Suppressor macrophage treated with lipopolysaccharide for 4 hours (primary cell): Measurements from ENCODE around the gene FOXK1.
"Not testable (repeated sequence)": the region's sequence is repeated elsewhere in the genome, so short reads cannot be mapped to it uniquely, and the experiment has no call there.

Experiments used
- DNase-seq: peaks from one replicate; pipeline ENCODE4 v3.0.0-alpha.2; 2020

Gene FOXK1

DNA sequence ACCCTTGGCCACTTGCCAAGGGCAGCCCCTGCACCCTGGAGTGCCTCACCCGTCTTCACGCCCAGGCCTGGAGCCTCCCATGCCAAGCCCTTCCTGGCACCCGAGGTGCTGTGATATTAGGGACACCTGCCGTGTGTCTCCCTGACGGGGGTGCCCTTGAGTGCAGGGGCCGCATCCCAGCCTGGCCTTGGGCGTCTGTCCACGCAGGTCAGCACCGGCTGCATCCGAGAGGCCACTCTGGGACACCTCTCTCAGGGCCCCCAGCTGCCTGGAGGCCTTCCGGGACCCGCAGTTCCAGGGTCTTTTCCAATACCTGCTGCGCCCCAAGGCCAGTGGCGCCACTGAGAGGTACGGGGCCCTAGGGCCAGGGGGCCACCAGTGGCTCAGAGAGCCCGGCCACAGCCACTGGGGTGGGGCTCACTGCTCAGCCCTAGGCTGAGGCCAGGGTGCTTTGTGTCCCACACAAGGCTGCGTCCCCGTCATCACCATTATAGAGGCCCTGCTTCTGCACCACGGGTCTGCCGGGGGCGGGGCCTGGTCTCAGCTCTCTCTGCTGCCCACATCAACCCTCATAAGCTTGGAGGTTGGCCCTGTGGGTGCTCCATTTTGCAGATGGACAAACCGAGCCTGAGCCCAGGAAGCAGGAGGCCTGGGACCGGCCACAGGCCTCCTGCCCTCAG lies 106.0 kb downstream of the FOXK1 start:
- DNase-seq, result no peak

DNA sequence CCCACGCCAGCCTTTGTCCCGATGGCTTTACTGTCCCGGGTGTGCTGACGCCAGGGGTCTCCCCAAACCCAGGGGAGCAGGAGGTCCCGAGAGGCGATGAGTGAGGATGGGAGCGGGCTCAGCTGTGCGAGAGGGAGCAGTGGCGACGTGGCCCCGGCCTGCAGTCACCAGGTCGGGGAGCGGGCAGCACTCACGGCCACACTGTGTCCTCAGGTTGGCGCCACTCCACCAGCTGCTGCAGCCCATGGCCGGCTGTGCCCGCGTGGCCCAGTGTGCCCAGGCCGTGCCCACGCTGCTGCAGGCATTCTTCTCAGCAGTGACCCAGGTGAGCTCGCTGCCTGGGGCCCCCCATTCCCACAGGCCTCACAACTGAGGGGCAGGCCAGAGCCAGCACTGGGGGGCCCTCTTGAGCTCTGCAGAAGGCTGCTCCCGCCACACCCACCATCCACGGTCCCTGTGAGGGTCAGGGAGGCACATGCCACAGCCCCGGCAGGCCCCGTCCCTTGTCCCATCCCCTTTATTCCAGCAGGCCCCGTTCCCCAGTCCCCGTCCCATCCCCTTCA lies 106.6 kb downstream of the FOXK1 start:
- DNase-seq, result no peak

DNA sequence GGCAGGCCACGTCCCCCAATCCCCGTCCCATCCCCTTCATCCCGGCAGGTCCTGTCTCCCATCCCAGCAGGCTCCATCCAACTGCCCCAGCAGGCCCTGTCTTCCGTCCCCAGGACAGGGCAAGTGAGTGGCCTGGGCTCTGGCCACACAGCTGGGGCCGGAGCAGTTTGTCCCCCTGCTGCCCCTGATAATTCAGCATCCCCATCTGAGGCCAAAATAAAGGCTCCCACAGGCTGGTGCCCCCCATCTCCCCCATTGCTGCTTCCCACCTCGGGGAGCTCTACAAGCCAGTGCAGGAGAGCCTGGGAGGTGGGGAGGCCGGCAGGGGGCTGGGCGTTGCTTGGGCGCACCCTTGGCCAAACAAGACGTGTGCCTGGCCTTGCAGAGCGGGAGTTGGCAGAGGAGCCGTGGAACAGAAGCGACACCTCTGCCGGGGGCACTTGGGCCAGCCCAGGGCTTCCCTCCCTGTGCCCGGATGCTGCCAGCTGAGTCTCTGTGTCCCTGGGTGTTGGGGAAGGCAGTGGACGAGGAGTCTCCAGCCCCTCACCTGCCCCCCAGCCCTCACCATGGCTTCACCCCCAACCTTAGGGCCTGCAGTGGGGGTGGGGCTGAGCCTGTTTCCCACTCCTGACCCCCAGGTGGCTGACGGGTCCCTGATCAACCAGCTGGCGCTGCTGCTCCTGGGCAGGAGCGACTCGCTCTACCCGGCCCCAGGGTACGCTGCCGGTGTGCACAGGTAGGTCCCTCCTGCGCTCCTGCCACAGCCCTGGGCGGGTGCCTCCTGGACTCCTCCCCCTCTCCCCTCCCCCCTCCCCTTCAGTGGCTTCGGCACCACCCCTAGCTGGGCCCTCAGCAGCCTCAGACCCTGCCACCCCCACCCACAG lies 107.3 kb downstream of the FOXK1 start:
- no peak for DNase-seq

DNA sequence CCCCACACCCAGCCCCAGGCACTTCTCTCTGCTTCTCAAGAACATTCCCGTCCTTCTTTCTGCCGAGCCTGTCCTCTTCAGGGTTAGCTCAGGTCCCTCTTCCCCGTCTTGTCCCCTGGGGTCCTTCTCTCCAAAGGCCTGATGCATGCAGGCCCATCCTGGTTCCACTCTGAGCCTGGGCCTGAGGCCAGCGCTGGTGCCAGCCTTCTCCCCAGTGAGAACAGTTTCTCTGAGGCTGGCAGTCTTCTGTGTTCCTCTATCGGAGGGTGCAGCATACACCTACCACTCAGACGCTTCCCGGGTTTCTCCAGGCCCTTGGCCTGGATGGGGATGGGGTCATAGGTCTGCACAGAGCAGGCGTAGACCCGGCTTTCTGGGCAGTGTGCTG lies 108.0 kb downstream of the FOXK1 start:
- DNase-seq, result no peak

DNA sequence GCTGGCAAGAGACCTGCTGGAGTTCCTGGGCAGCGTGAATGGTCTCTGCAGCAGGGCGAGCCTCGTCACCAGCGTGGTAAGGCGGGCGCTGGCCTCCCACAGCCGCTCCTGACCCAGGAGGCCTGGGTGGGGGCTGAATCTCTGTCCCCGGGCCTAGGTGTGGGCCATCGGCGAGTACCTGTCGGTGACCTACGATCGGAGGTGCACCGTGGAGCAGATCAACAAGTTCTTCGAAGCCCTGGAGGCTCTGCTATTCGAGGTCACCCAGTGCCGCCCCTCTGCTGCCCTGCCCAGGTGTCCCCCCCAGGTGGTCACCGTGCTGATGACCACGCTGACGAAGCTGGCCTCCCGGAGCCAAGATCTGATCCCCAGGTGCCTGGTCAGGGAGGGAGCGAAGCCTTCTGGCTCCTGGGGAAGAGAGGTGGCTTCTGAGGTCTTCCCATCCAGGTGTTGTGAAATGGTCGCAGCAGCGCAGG lies 108.5 kb downstream of the FOXK1 start:
- DNase-seq, result no peak

DNA sequence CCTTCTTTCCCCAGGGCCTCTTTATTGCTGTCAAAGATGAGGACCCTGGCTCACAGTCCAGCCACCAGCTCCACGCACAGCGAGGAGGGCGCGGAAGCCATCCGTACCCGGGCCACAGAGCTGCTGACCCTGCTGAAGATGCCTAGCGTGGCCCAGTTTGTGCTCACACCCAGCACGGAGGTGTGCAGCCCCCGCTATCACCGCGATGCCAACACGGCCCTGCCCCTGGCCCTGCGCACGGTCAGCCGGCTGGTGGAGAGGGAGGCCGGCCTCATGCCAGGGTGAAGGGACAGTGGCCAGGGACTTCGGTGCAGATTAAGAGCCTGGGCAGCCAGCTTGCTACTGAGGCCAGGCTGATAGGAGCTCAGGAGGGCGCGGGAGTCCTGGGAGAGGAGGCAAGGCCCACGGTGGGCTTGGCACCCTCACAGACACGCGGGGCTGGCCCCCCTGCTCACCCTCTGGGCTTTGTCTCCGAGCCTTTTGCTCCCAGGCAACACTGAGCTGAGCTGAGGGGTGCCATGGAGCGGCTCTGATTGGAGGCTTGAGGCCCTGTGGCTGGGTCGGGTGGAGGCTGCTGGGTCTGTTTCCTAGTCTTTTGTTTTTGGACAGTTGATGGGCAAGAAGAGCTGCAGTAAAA lies 109.1 kb downstream of the FOXK1 start:
- no peak for DNase-seq

DNA sequence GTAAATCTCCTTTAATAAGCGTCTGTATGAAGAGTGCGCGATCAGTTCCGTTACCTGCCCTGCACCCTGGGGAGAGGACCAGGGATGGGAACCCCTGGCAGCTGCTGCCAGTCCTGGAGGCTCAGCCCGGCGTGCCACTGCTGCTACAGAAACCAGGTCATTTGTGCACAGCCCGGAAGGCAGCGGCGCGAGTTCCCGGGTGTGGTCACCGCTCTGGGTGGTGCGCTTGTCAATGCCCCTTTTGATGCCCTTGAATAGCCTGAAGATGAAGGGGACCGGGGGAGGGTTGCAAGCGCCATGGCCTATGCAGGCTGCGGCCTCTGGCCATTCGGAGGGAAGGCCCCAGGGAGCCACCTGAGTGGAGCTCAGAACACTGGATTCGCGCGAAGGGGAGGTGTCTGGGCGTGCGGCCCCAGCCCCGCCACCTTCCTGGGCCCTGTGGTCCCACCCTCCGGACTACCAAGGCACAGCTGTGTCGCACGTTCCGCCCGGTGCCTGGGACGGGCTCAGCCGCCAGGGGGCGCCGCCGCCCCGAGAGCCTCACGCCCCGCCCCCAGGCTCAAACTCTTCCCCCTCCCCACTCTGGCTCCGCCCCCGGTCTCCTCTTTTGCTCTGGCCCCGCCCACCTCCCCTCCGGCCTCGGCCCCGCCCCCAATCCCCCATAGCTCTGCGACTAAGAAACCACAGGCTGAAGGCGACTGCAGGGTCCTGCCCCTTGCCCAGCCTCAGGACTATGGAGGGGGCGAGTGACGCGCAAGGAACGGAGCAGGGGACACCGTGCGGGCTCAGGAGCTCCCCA lies 109.8 kb downstream of the FOXK1 start:
- DNase-seq, result peak; percentile 84

DNA sequence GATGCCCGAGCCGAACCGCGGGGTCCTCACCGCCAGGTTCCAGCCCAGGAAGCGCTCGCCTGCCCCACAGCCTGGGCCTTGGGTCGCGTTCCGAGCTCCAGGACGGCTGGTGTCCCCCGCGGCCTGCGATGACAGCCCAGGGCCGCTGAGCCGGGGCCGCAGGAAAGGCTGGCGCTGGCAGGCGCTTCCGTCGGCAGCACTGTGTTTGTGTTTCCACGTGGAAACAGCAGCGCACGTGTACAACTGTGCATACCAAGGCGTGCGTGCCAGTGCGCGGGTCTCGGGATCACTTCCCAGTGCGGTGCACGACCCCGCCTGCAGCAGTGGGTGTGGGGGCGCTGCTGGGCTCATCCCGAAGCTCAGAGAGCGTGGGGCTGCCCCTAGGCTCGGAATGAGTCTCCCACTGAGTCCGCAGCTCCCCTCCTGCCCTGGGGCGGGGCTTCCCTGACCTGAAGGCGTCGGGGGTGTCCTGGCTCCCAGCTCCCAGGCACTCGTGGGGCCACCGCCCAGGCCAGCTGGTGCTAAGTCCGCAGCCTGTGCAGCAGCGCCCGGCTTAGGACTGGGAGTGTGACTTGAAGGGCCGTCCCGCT lies 110.5 kb downstream of the FOXK1 start:
- no peak for DNase-seq

DNA sequence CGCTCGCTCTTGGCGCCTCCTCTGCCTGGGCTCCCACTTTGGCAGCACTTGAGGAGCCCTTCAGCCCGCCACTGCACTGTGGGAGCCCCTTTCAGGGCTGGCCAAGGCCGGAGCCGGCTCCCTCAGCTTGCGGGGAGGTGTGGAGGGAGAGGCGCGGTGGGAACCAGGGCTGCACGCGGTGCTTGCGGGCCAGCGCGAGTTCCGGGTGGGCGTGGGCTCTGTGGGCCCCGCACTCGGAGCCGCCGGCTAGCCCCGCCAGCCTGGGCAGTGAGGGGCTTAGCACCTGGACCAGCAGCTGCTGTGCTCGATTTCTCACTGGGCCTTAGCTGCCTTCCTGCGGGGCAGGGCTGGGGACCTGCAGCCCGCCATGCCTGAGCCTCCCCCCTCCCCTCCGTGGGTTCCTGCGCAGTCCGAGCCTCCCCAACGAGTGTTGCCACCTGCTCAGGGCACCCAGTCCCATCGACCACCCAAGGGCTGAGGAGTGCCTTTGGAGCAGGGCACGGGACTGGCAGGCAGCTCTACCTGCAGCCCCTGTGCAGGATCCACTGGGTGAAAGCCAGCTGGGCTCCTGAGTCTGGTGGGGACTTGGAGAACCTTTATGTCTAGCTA lies 111.4 kb downstream of the FOXK1 start:
- DNase-seq, result not testable (repeated sequence)

DNA sequence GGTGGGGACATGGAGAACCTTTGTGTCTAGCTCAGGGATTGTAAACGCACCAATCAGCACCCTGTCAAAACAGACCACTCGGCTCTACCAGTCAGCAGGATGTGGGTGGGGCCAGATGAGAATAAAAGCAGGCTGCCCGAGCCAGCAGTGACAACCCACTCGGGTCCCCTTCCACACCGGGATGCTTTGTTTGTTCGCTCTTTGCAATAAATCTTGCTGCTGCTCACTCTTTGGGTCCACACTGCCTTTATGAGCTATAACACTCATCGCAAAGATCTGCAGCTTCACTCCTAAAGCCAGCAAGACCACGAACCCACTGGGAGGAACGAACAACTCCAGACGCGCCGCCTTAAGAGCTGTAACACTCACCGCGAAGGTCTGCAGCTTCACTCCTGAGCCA lies 112.1 kb downstream of the FOXK1 start:
- not testable (repeated sequence) for DNase-seq

DNA sequence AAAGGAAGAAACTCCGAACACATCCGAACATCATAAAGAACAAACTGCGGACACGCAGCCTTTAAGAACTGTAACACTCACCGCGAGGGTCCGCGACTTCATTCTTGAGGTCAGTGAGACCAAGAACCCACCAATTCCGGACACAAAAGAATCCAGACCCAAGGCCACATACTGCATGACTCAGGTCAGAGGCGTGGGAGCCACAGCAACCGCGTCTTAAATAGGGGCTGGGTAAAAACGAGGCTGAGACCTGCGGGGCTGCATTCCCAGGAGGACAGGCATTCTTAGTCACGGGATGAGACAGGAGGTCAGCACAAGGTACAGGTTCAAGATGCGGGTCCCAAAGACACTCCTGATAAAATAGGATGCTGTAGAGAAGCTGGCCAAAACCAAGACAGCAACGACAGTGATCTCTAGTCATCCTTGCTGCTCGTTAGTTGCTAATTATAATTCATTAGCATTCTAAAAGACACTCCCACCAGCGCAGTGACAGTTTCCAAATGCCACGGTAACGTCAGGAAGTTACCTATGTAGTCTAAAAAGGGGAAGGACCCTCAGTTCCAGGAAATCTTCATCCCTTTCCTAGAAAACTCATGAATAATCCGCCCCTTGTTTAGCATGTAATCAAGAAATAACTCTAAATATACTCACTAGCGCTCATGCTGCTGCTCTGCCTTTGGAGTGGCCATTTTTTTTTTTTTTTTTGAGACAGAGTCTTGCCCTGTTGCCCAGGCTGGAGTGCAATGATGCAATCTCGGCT lies 112.7 kb downstream of the FOXK1 start:
- no peak for DNase-seq

DNA sequence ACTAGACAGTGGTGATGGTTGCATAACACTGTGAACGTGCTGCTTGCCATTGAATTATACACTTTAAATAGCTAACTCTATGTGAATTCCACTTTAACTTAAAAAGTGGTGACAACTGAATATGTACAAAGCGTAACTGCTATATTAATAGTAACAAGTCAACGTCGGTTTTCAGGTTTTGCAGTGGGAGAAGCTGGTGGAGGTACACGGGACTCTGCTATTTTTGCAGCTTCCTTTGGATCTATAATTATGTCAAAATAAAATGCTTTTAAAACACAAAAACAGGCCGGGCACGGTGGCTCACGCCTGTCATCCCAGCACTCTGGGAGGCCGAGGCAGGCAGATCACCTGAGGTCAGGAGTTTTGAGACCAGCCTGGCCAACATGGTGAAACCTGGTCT lies 114.4 kb downstream of the FOXK1 start:
- no peak for DNase-seq

DNA sequence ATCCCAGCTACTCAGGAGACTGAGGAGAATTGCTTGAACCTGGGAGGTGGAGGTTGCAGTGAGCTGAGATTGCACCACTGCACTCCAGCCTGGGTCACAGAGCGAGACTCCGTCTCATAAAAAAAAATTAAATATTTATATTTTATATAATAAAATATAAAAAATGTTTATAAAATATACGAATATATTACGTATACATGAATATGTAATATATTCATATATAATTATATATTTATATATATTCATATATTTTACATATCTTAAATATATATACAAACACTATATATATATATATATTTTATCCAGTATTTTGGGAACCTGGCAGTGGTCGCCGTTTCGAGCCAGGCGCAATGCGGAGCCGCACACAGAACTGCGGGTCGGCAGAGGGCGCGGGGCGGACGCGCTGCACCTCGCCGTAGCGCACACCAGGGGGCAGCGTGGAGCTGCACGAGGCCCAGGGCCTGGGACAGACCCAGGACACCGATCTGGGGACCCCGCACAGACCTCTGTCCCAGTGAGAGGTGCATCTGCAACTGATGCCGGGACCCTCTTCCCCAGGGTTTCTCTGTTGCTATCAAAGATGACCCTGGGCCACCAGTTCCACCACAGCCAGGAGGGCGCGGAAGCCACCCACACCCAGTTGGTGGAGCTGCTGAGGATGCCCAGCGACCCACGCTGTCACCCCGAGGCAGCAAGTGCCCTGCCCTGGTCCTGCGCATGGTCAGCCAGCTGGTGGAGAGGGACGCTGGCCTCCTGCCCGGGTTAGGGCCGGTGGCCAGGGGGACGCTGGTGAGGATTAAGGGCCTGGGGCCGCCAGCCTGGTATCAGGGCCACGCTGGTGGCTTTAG lies 116.0 kb downstream of the FOXK1 start:
- peak; percentile 66 for DNase-seq

DNA sequence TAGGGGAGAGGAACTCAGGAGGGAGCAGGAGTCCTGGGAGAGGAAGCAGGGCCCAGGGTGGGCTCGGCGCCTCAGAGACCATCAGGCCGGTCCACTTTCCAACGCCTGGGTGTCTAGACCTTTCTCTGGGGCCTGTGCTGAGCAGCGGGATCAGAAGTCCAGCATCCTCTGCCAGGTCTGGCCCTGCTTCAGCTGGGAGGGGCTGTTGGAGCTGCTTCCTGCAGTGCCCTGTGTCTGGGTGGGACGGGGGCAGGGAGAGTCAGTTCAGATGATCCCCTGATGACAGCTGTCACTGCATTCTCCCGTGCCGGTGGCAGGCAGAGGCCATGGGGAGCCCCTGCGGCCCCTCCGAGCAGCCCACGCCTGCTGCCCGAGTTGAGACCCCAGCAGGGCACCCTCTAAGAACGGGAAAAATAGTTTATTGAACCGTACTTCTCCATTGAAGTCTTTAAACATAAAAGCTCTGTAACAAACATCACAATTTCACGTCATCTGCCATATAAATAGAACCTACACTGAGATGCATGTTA lies 116.7 kb downstream of the FOXK1 start:
- DNase-seq, result no peak

DNA sequence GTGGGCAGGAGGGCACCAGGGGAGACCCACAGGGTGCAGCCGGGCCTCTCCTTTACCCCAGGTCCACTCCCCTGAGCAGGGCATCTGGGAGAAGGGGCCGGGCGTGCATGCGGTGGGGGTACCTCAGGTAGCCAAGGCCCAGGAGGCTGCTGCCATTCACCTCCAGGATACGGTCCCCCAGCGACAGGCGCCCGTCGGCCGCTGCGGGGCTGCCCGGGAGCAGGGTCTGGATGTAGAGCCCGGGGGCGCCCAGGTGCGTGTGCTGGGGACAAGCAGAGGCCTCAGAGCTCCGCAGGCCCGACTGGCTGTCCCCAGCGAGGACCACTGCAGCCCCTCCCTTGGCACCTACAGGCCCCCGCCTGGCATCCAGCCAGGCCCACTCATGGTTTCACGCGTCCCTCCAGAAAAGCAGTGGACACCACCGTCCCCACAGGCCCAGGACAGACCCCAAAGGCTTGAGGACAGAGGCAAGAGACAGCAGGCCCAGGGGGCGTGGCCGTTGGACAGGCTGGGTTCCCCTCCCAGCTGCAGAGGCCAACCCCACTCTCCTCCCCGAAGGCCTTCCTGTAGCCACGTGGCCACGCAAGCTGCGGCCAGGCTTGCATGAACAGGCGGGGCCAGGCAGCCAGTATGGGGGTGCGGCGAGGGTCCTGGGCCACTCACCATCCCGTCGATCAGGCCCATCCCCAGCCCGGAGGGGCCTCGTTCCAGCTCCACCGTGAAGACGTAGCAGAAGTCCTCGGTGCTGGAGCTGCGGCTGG lies 117.6 kb downstream of the FOXK1 start:
- no peak for DNase-seq

DNA sequence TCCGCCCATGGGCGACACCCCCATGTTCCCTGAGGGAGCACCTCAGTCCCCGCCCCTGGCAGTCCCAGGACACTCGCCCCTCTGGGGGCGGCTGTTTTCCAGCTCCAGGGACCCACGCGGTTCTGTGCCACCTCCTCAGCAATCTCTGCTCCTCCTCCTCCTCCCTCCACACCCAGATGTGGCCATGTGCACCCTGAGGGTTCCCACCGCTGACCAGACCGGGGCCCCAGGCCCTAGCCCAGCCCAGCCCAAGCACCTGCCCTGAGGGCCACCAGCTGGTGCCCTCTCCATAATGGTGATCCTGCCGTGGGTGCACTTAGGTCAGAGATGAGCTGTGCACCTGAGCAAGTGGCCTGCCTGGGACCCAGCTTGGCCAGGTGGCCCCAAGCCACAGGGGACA lies 118.4 kb downstream of the FOXK1 start:
- DNase-seq, result no peak

DNA sequence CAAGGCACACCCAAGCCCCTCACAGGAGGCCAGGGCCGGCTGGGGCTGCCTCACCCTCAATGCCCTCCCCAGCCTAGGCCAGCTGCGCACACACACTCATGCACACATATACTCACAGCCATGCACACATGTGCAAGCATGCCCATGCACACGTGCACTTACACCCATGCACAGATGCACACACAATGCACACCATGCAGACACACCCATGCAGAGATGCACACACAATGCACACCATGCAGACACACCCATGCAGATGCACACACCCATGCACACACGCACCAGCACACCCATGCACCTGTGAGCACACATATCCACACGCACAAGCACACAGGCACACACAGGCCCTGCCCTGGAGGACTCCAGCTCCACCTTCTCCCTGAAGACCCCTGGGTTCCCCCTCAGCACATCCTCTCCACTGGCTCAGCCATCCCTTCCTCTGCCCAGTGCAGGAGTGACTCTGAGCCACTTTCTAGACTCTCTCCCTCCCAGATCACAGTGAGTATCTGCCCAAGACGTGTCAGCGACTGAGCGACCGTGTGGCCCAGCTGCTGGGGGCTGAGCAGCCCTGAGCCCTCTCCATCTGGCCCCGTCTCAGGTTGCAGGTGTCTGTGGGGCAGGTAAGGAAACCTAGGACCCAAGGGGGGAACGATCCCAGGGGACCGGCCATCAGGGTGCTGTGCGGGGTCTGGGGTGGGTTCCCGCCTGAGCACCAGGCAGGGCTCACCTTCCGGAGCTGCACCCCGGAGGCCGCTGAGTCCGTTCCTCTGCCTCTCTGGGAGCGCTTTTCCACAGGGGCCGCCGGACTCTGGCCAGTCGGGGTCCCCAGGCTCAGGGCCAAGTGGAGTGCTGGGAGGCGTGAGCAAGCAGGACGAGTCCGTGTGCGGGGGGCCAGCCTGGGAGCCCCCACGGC lies 119.1 kb downstream of the FOXK1 start:
- no peak for DNase-seq

DNA sequence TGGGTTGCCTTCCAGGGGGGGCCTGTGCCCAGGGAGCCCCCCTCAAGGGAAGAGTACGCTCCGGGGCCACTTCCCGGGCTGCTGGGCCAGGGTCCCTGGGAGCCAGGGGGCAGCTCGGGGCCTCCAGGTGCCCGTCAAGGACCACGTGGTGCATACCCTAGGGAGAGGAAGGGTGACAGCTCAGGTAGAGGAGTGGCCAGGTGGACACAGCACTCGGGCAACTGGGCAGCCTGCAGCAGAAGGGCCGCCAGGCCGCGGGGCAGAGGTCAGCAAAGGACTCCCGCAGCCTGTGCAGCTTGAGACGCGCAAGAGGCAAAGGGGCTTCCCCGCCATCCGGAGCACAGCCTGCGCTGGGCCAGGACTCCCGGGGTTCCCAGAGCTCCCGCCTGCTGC lies 119.7 kb downstream of the FOXK1 start:
- no peak for DNase-seq
